K562 (cell line): ENCODE measurements around the gene NBPF11. TPM values are rescaled to one million over a fixed set of nuclear protein-coding genes. Genes with fewer than 3 reads are reported as not detected.
"Not testable (repeated sequence)": the region's sequence is repeated elsewhere in the genome, so short reads cannot be mapped to it uniquely, and the experiment has no call there.

Experiments used
- ARID1B ChIP-seq: fragments of 450-650 bp; IDR thresholded peaks from 2 replicates; pipeline ENCODE4 v1.6.1; 2016; ENCODE audit warnings: antibody characterized with exemption, mild to moderate bottlenecking, inconsistent platforms
- HDAC1 ChIP-seq, 2 experiments: fragments of 450-650 bp; IDR thresholded peaks; 2 replicates each; pipeline ENCODE4 v1.6.1; 2016 to 2017; ENCODE audit warnings: inconsistent platforms in 1 of 2, mild to moderate bottlenecking in 1 of 2, moderate library complexity in 1 of 2
- ZBTB40 ChIP-seq, 2 experiments: fragments of 450-650 bp in 1 of 2; sonication (generic) in 1 of 2; formaldehyde crosslinking in 1 of 2; IDR thresholded peaks; 2 replicates each; pipeline versions ENCODE4 v1.7.1 to v1.9.0; 2016 to 2022; ENCODE audit warnings: inconsistent platforms in 1 of 2, mild to moderate bottlenecking in 1 of 2, missing genetic modification reagents in 1 of 2
- polyA plus RNA-seq, 8 experiments: library from polyadenylated mRNA; depleted of rRNA in 4 of 8; stranded (reverse) in 5 of 8; unstranded in 3 of 8; fragments of >200 nt; fragmentation: Nextera tagmentation in 2 of 8; fragmentation: Illumina TruSeq in 1 of 8; extraction: Ambion mirVana in 2 of 8; extraction: Trizol in 1 of 8; gene quantifications; 2 replicates each; pipeline versions ENCODE4 v1.2.1 to v1.2.3, GENCODE V29; 2011 to 2014; ENCODE audit warnings: inconsistent platforms in 1 of 8, missing spikeins in 1 of 8
- total RNA-seq, 7 experiments: library from RNA; depleted of rRNA in 6 of 7; stranded (reverse); fragments of >200 nt in 6 of 7; fragmentation: Illumina TruSeq in 2 of 7; extraction: Trizol in 2 of 7; gene quantifications; 2 replicates each; pipeline versions ENCODE4 v1.2.1 to v1.2.3, GENCODE V29; 2011 to 2021; ENCODE audit warnings: low replicate concordance in 1 of 7

NBPF11 gene
- total and polyA plus RNA-seq, 9 of the 15 experiments (the other 6 are each of a cell fraction or from before 2014, with no cell fraction given): 2.8 to 17.0 (median 8.0) TPM

GRCh38 chr1:148152795-148153194 lies 714 bp upstream of the NBPF11 start (continued):
- TF ChIP-seq ZBTB40 (IDR thresholded peaks at IDR 0.05) (0 out of 2 replicates have a peak, but pooled peaks have one; percentile 23), ARID1B (peak; percentile 74), HDAC1 (IDR thresholded peaks at IDR 0.05) (peak in 1 of 2 experiments; percentile 46; a peak in 1 of 4 replicates)
- TF ChIP-seq ZBTB40 (CRISPR knock-in tag; IDR thresholded peaks at IDR 0.05): not testable (repeated sequence)
